ENCODE results near the gene AGMO. TPM values are rescaled to one million over a fixed set of nuclear protein-coding genes. Genes with fewer than 3 reads are reported as not detected.

Gene AGMO
- total RNA-seq, 1 experiment from 2014 or later = 0.11 TPM

DNA sequence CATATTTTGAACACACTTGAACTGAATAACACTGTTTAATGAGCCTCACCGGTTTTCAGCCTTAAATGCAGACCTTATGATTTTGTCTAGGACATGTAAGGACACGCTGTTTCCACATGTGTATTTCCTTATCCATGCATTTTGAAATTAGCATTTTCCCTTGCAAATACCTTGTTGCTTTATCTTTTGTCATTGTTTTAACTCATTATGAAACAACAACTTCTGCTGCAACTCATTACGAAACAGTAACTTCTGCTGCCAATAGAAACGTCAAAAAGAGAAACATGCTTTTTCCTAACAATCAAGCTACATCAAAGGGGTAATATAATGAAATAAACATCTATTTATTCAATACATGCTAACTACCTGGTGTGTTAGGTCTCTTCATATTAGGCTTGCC, 322.0 kb downstream of the AGMO start:
- Histone ChIP-seq H3K9me3 (ENCODE audit: low read length) (no peaks in the 10 kb centered on the region), H3K9ac (ENCODE audit: low read length) (no peak overlapping the region), H3K4me3 (ENCODE audit: low read length) (no peak overlapping the region), H3K4me2 (ENCODE audit: low read length) (no peak overlapping the region), H3K36me3 (ENCODE audit: low read depth, low read length) (no peaks in the 10 kb centered on the region), H4K20me1 (ENCODE audit: low read length) (no peaks in the 10 kb centered on the region), H2AFZ (ENCODE audit: low read length) (no peak overlapping the region), H3K27me3 (ENCODE audit: low read length) (no peaks in the 10 kb centered on the region), H3K79me2 (ENCODE audit: low read length) (no peaks in the 10 kb centered on the region), H3K27ac (ENCODE audit: low read length) (no peak overlapping the region), H3K4me1 (ENCODE audit: insufficient read depth, low read length) (no peaks in the 10 kb centered on the region), H3F3A (ENCODE audit: low read length, unreplicated experiment) (no peaks in the 10 kb centered on the region), H3K9me2 (replicated peaks; ENCODE audit: low read length) (no peaks in the 10 kb centered on the region)
- no peak for TF ChIP-seq EZH2 (IDR thresholded peaks at IDR 0.05; ENCODE audit: low read length, unreplicated experiment)
- no peak for TF ChIP-seq EZH2phosphoT487 (IDR thresholded peaks at IDR 0.05; ENCODE audit: borderline replicate concordance, low read length)
- TF ChIP-seq, protein P1, sequence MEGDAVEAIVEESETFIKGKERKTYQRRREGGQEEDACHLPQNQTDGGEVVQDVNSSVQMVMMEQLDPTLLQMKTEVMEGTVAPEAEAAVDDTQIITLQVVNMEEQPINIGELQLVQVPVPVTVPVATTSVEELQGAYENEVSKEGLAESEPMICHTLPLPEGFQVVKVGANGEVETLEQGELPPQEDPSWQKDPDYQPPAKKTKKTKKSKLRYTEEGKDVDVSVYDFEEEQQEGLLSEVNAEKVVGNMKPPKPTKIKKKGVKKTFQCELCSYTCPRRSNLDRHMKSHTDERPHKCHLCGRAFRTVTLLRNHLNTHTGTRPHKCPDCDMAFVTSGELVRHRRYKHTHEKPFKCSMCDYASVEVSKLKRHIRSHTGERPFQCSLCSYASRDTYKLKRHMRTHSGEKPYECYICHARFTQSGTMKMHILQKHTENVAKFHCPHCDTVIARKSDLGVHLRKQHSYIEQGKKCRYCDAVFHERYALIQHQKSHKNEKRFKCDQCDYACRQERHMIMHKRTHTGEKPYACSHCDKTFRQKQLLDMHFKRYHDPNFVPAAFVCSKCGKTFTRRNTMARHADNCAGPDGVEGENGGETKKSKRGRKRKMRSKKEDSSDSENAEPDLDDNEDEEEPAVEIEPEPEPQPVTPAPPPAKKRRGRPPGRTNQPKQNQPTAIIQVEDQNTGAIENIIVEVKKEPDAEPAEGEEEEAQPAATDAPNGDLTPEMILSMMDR (conservative IDR thresholded peaks at IDR 0.05; ENCODE audit: low read depth, low read length) = no peak
- no TSS peak for BruUV-seq (replicated peaks)
- DNase-seq = no peak
- CTCF ChIA-PET = no interaction called here
- no peak for ATAC-seq
- intact Hi-C loops (cut with micrococcal nuclease) = no loop called here
- POLR2A ChIA-PET (ENCODE audit: unreplicated experiment) = no interaction called here

DNA sequence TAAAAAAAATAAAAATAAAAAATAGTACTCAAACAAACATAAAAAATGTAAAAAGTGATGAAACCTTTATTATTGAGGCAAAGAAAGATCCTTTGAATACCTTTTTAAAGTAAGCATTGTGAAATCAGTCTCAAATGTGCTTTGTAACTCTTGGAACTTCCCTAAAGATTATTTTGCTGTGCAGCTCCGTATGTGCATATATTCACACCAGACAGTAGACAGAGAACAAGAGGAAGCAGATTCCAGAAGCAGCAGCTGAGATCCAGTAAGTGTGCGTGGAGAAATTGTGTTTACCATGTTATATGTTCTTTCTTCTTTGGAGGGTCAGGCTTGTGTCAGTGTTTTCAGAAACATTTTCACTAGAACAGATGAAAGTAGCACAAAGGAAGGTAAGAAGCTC, 324.9 kb downstream of the AGMO start:
- H3K9ac ChIP-seq (ENCODE audit: low read length) = no peak overlapping the region
- H3K36me3 ChIP-seq (ENCODE audit: low read depth, low read length) = no peaks in the 10 kb centered on the region
- no TSS peak for BruUV-seq (replicated peaks)
- intact Hi-C loops (cut with micrococcal nuclease) = no loop called here
- ATAC-seq (no peak), DNase-seq (no peak)
- CTCF ChIA-PET = no interaction called here
- no peaks in the 10 kb centered on the region for H3K79me2 ChIP-seq (ENCODE audit: low read length)
- no peaks in the 10 kb centered on the region for H3K9me2 ChIP-seq (replicated peaks; ENCODE audit: low read length)
- H2AFZ ChIP-seq (ENCODE audit: low read length) = no peak overlapping the region
- H3K4me1 ChIP-seq (ENCODE audit: insufficient read depth, low read length) = no peaks in the 10 kb centered on the region
- no peak overlapping the region for H3K4me2 ChIP-seq (ENCODE audit: low read length)
- no peak overlapping the region for H3K27ac ChIP-seq (ENCODE audit: low read length)
- H3K27me3 ChIP-seq (ENCODE audit: low read length) = no peaks in the 10 kb centered on the region
- TF ChIP-seq EZH2phosphoT487 (IDR thresholded peaks at IDR 0.05; ENCODE audit: borderline replicate concordance, low read length) (no peak), EZH2 (IDR thresholded peaks at IDR 0.05; ENCODE audit: low read length, unreplicated experiment) (no peak)
- TF ChIP-seq, protein P1 (conservative IDR thresholded peaks at IDR 0.05; ENCODE audit: low read depth, low read length) = no peak
- no peaks in the 10 kb centered on the region for H3F3A ChIP-seq (ENCODE audit: low read length, unreplicated experiment)
- H4K20me1 ChIP-seq (ENCODE audit: low read length) = no peaks in the 10 kb centered on the region
- no peak overlapping the region for H3K4me3 ChIP-seq (ENCODE audit: low read length)
- POLR2A ChIA-PET (ENCODE audit: unreplicated experiment) = no interaction called here
- no peaks in the 10 kb centered on the region for H3K9me3 ChIP-seq (ENCODE audit: low read length)

DNA sequence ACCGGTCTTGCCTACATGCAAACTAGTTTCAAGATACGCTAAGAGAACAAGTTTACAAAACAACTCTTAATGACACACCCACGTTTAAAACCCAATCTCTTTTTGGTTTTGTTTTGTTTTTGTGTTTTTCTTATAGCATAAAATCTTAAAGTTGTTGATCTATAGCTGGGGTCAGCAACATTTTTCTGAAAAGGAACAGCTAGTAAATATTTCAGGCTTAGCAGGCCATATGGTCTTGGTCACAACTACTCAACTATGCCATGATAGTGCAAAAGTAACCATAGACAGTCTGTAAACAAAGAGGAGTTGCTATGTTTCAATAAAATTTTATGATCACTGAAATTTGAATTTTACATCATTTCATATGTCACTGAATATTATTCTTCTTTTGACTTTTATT, 327.4 kb downstream of the AGMO start:
- no TSS peak for BruUV-seq (replicated peaks)
- Histone ChIP-seq H3K4me2 (ENCODE audit: low read length) (no peak overlapping the region), H3K9me3 (ENCODE audit: low read length) (no peaks in the 10 kb centered on the region), H3K4me3 (ENCODE audit: low read length) (no peak overlapping the region), H3K36me3 (ENCODE audit: low read depth, low read length) (no peaks in the 10 kb centered on the region), H3K27me3 (ENCODE audit: low read length) (no peaks in the 10 kb centered on the region), H4K20me1 (ENCODE audit: low read length) (no peaks in the 10 kb centered on the region), H3K27ac (ENCODE audit: low read length) (no peak overlapping the region), H3K9ac (ENCODE audit: low read length) (no peak overlapping the region), H3K79me2 (ENCODE audit: low read length) (no peaks in the 10 kb centered on the region), H3F3A (ENCODE audit: low read length, unreplicated experiment) (no peaks in the 10 kb centered on the region), H3K9me2 (replicated peaks; ENCODE audit: low read length) (no peaks in the 10 kb centered on the region), H2AFZ (ENCODE audit: low read length) (no peak overlapping the region), H3K4me1 (ENCODE audit: insufficient read depth, low read length) (no peaks in the 10 kb centered on the region)
- no peak for DNase-seq
- no peak for ATAC-seq
- TF ChIP-seq EZH2 (IDR thresholded peaks at IDR 0.05; ENCODE audit: low read length, unreplicated experiment) (no peak), EZH2phosphoT487 (IDR thresholded peaks at IDR 0.05; ENCODE audit: borderline replicate concordance, low read length) (no peak)
- TF ChIP-seq, protein P1 (conservative IDR thresholded peaks at IDR 0.05; ENCODE audit: low read depth, low read length) = no peak
- intact Hi-C loops (cut with micrococcal nuclease) = no loop called here
- POLR2A ChIA-PET (ENCODE audit: unreplicated experiment) = no interaction called here
- CTCF ChIA-PET = no interaction called here

Measured in PC-3 (cell line).